ENCODE results near the gene SEMA5A.

DNA sequence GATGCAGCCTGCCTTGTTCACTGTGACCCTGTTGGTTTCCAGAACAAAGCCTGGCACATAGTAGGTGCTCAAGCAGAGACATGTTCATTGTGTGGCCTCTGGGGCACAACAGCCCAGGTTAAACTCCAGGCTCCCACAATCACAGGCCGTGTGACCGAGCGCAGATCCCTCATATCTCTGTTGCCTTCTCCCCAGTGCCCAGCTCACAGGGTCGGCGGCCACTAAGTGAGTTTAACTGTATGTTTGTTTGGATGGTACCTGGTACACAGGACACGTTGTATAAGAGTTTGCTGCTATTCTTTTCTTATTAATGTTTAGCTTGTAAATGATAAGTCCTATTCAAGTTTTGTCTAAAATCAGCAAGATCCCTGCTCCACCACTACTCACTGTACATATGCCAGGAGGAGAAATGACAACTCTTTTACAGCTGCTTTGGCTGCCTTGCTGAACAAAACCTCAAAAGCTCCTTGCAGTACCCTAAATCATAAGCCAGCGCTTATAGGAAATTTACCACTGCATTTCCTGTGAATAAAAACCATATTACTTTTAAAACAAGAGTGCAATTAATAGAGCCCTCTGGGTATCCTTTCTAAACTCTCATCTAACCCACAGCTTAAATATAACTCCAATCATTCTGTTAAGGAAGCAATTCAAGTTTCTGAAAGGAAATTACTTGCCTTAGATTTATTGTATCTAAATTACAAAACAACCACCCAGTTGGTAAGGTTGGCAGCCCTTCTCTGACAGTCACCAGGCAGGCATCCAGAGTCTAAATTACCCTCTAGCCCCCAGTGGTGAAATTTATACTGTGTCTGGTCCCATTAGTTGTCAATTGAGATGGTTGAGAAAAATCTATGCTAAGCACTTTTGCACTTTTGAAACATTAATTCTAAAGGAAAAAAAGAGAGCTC lies 379.4 kb downstream of the SEMA5A start:
- TF ChIP-seq EHMT2 (IDR thresholded peaks at IDR 0.05; ENCODE audit: borderline replicate concordance, low read depth, low read length): no peak
- no peak for TF ChIP-seq ESRRA (CRISPR knock-in tag; IDR thresholded peaks at IDR 0.05; ENCODE audit: low read depth)
- no peak for TF ChIP-seq ZBTB40 (IDR thresholded peaks at IDR 0.05)
- no peak for TF ChIP-seq ZBTB40 (CRISPR knock-in tag; IDR thresholded peaks at IDR 0.05)
- no peak for TF ChIP-seq TAF15 (IDR thresholded peaks at IDR 0.05; ENCODE audit: low read depth, low read length, poor library complexity, severe bottlenecking)
- TF ChIP-seq PHF21A (CRISPR knock-in tag; IDR thresholded peaks at IDR 0.05): no peak
- TF ChIP-seq, protein P1, sequence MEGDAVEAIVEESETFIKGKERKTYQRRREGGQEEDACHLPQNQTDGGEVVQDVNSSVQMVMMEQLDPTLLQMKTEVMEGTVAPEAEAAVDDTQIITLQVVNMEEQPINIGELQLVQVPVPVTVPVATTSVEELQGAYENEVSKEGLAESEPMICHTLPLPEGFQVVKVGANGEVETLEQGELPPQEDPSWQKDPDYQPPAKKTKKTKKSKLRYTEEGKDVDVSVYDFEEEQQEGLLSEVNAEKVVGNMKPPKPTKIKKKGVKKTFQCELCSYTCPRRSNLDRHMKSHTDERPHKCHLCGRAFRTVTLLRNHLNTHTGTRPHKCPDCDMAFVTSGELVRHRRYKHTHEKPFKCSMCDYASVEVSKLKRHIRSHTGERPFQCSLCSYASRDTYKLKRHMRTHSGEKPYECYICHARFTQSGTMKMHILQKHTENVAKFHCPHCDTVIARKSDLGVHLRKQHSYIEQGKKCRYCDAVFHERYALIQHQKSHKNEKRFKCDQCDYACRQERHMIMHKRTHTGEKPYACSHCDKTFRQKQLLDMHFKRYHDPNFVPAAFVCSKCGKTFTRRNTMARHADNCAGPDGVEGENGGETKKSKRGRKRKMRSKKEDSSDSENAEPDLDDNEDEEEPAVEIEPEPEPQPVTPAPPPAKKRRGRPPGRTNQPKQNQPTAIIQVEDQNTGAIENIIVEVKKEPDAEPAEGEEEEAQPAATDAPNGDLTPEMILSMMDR (CRISPR knock-in tag; IDR thresholded peaks at IDR 0.05): no peak
- TF ChIP-seq REST (IDR thresholded peaks at IDR 0.05; ENCODE audit: borderline replicate concordance in 1 of 2, low read depth in 1 of 2, low read length in 2 of 2): no peak
- no peak for TF ChIP-seq CC2D1A (CRISPR knock-in tag; IDR thresholded peaks at IDR 0.05)
- no peak for TF ChIP-seq TAF1 (CRISPR knock-in tag; IDR thresholded peaks at IDR 0.05)
